ENCODE measurements around the gene ARHGAP45.
A peak's percentile ranks its signal among the peaks of the same experiment; 100 is the strongest.

Gene ARHGAP45

GRCh38 chr19:1040476-1041271 is 26.3 kb upstream of the ARHGAP45 start:
- Histone ChIP-seq H3K27me3 (ENCODE audit: control insufficient read depth in 1 of 2, insufficient read depth in 2 of 2, low read length in 2 of 2) (peaks cover 0 to 3% of the 10 kb centered on the region in 2 donors), H3K36me3 (ENCODE audit: control insufficient read depth in 2 of 2, insufficient read depth in 2 of 2, low read length in 2 of 2) (peaks cover 7% of the 10 kb centered on the region in 2 donors), H3K9me3 (ENCODE audit: control insufficient read depth in 2 of 2, low read length in 2 of 2) (no peaks in the 10 kb centered on the region), H3K4me1 (ENCODE audit: control insufficient read depth, insufficient read depth, low read length) (peaks cover 32% of the 10 kb centered on the region), H3K27ac (ENCODE audit: low read length) (no peak overlapping the region), H3K9ac (ENCODE audit: low read length in 2 of 2) (peak overlapping the region; percentile 24 to 36), H3K4me3 (ENCODE audit: low read length in 2 of 2) (peak overlapping the region; percentile 67 to 81)

- Histone ChIP-seq H3K9ac (ENCODE audit: low read length in 2 of 2) (peak overlapping the region; percentile 4 to 21), H3K4me3 (ENCODE audit: low read length in 2 of 2) (peak overlapping the region; percentile 67 to 81), H3K27ac (ENCODE audit: low read length) (no peak overlapping the region), H3K27me3 (ENCODE audit: control insufficient read depth in 1 of 2, insufficient read depth in 2 of 2, low read length in 2 of 2) (peaks cover 0 to 3% of the 10 kb centered on the region in 2 donors), H3K9me3 (ENCODE audit: control insufficient read depth in 2 of 2, low read length in 2 of 2) (no peaks in the 10 kb centered on the region), H3K36me3 (ENCODE audit: control insufficient read depth in 2 of 2, insufficient read depth in 2 of 2, low read length in 2 of 2) (peaks cover under 1 to 4% of the 10 kb centered on the region in 2 donors), H3K4me1 (ENCODE audit: control insufficient read depth, insufficient read depth, low read length) (peaks cover 32% of the 10 kb centered on the region)
Observed at GRCh38 chr19:1041272-1041834, 25.6 kb upstream of the ARHGAP45 start.

GRCh38 chr19:1041835-1042685 is 24.9 kb upstream of the ARHGAP45 start:
- Histone ChIP-seq H3K9me3 (ENCODE audit: control insufficient read depth in 2 of 2, low read length in 2 of 2) (no peaks in the 10 kb centered on the region), H3K4me3 (ENCODE audit: low read length in 2 of 2) (peak overlapping the region in 1 of 2 donors; percentile 81), H3K36me3 (ENCODE audit: control insufficient read depth in 2 of 2, insufficient read depth in 2 of 2, low read length in 2 of 2) (peaks cover 0 to 3% of the 10 kb centered on the region in 2 donors), H3K9ac (ENCODE audit: low read length in 2 of 2) (no peak overlapping the region), H3K27me3 (ENCODE audit: control insufficient read depth in 1 of 2, insufficient read depth in 2 of 2, low read length in 2 of 2) (peaks cover 0 to 3% of the 10 kb centered on the region in 2 donors), H3K4me1 (ENCODE audit: control insufficient read depth, insufficient read depth, low read length) (peaks cover 32% of the 10 kb centered on the region), H3K27ac (ENCODE audit: low read length) (no peak overlapping the region)

GRCh38 chr19:1042689-1043511 is 24.1 kb upstream of the ARHGAP45 start:
- Histone ChIP-seq H3K9me3 (ENCODE audit: control insufficient read depth in 2 of 2, low read length in 2 of 2) (no peaks in the 10 kb centered on the region), H3K27ac (ENCODE audit: low read length) (no peak overlapping the region), H3K9ac (ENCODE audit: low read length in 2 of 2) (no peak overlapping the region), H3K27me3 (ENCODE audit: control insufficient read depth in 1 of 2, insufficient read depth in 2 of 2, low read length in 2 of 2) (peaks cover 0 to 3% of the 10 kb centered on the region in 2 donors), H3K4me1 (ENCODE audit: control insufficient read depth, insufficient read depth, low read length) (peaks cover 32% of the 10 kb centered on the region), H3K4me3 (ENCODE audit: low read length in 2 of 2) (no peak overlapping the region), H3K36me3 (ENCODE audit: control insufficient read depth in 2 of 2, insufficient read depth in 2 of 2, low read length in 2 of 2) (no peaks in the 10 kb centered on the region)

- Histone ChIP-seq H3K9ac (ENCODE audit: low read length in 2 of 2) (no peak overlapping the region), H3K9me3 (ENCODE audit: control insufficient read depth in 2 of 2, low read length in 2 of 2) (no peaks in the 10 kb centered on the region), H3K4me3 (ENCODE audit: low read length in 2 of 2) (no peak overlapping the region), H3K4me1 (ENCODE audit: control insufficient read depth, insufficient read depth, low read length) (peaks cover 21% of the 10 kb centered on the region), H3K27ac (ENCODE audit: low read length) (no peak overlapping the region), H3K27me3 (ENCODE audit: control insufficient read depth in 1 of 2, insufficient read depth in 2 of 2, low read length in 2 of 2) (peaks cover 0 to 3% of the 10 kb centered on the region in 2 donors), H3K36me3 (ENCODE audit: control insufficient read depth in 2 of 2, insufficient read depth in 2 of 2, low read length in 2 of 2) (no peaks in the 10 kb centered on the region)
Observed at GRCh38 chr19:1045247-1045603, 21.7 kb upstream of the ARHGAP45 start.

- Histone ChIP-seq H3K36me3 (ENCODE audit: control insufficient read depth in 2 of 2, insufficient read depth in 2 of 2, low read length in 2 of 2) (no peaks in the 10 kb centered on the region), H3K27me3 (ENCODE audit: control insufficient read depth in 1 of 2, insufficient read depth in 2 of 2, low read length in 2 of 2) (peaks cover 0 to 3% of the 10 kb centered on the region in 2 donors), H3K27ac (ENCODE audit: low read length) (no peak overlapping the region), H3K9ac (ENCODE audit: low read length in 2 of 2) (no peak overlapping the region), H3K9me3 (ENCODE audit: control insufficient read depth in 2 of 2, low read length in 2 of 2) (no peaks in the 10 kb centered on the region), H3K4me3 (ENCODE audit: low read length in 2 of 2) (no peak overlapping the region), H3K4me1 (ENCODE audit: control insufficient read depth, insufficient read depth, low read length) (peaks cover 12% of the 10 kb centered on the region)
Observed at GRCh38 chr19:1046117-1046626, 20.8 kb upstream of the ARHGAP45 start.

- peaks cover 3% of the 10 kb centered on the region for H3K4me1 ChIP-seq (ENCODE audit: control insufficient read depth, insufficient read depth, low read length)
- no peaks in the 10 kb centered on the region for H3K9me3 ChIP-seq (ENCODE audit: control insufficient read depth in 2 of 2, low read length in 2 of 2)
- no peaks in the 10 kb centered on the region for H3K36me3 ChIP-seq (ENCODE audit: control insufficient read depth in 2 of 2, insufficient read depth in 2 of 2, low read length in 2 of 2)
- no peak overlapping the region for H3K4me3 ChIP-seq (ENCODE audit: low read length in 2 of 2)
- no peak overlapping the region for H3K27ac ChIP-seq (ENCODE audit: low read length)
- peaks cover 0 to 3% of the 10 kb centered on the region in 2 donors for H3K27me3 ChIP-seq (ENCODE audit: control insufficient read depth in 1 of 2, insufficient read depth in 2 of 2, low read length in 2 of 2)
- H3K9ac ChIP-seq (ENCODE audit: low read length in 2 of 2): no peak overlapping the region
Observed at GRCh38 chr19:1046836-1047695, 19.9 kb upstream of the ARHGAP45 start.

GRCh38 chr19:1047696-1048147 is 19.2 kb upstream of the ARHGAP45 start:
- no peak overlapping the region for H3K27ac ChIP-seq (ENCODE audit: low read length)
- H3K27me3 ChIP-seq (ENCODE audit: control insufficient read depth in 1 of 2, insufficient read depth in 2 of 2, low read length in 2 of 2): no peaks in the 10 kb centered on the region
- no peaks in the 10 kb centered on the region for H3K9me3 ChIP-seq (ENCODE audit: control insufficient read depth in 2 of 2, low read length in 2 of 2)
- no peaks in the 10 kb centered on the region for H3K36me3 ChIP-seq (ENCODE audit: control insufficient read depth in 2 of 2, insufficient read depth in 2 of 2, low read length in 2 of 2)
- H3K4me1 ChIP-seq (ENCODE audit: control insufficient read depth, insufficient read depth, low read length): peaks cover 1% of the 10 kb centered on the region
- no peak overlapping the region for H3K9ac ChIP-seq (ENCODE audit: low read length in 2 of 2)
- no peak overlapping the region for H3K4me3 ChIP-seq (ENCODE audit: low read length in 2 of 2)

- no peak overlapping the region for H3K27ac ChIP-seq (ENCODE audit: low read length)
- H3K9me3 ChIP-seq (ENCODE audit: control insufficient read depth in 2 of 2, low read length in 2 of 2): no peaks in the 10 kb centered on the region
- no peaks in the 10 kb centered on the region for H3K4me1 ChIP-seq (ENCODE audit: control insufficient read depth, insufficient read depth, low read length)
- H3K36me3 ChIP-seq (ENCODE audit: control insufficient read depth in 2 of 2, insufficient read depth in 2 of 2, low read length in 2 of 2): no peaks in the 10 kb centered on the region
- H3K9ac ChIP-seq (ENCODE audit: low read length in 2 of 2): no peak overlapping the region
- no peaks in the 10 kb centered on the region for H3K27me3 ChIP-seq (ENCODE audit: control insufficient read depth in 1 of 2, insufficient read depth in 2 of 2, low read length in 2 of 2)
- no peak overlapping the region for H3K4me3 ChIP-seq (ENCODE audit: low read length in 2 of 2)
Observed at GRCh38 chr19:1049106-1049505, 17.9 kb upstream of the ARHGAP45 start.
